Bronchial epithelial cell (primary cell): ENCODE results near the gene HMGCS2. TPM values are rescaled to one million over a fixed set of nuclear protein-coding genes. Genes with fewer than 3 reads are reported as not detected.
"Not testable (repeated sequence)": the region's sequence is repeated elsewhere in the genome, so short reads cannot be mapped to it uniquely, and the experiment has no call there.

Source experiments
- DNase-seq: peaks from one replicate; pipeline ENCODE4 v3.0.0-alpha.2; 2010; ENCODE audit warnings: low read depth
- FAIRE-seq: peaks from 2 replicates; lab custom pipeline; 2011; peaks lifted over from hg19 to GRCh38; lab: Jason Lieb, UNC
- H3K27me3 ChIP-seq: 2 replicates; pipeline ENCODE4 v1.5.1; 2011; ENCODE audit warnings: low read length; ENCODE audit not compliant: control insufficient read depth, insufficient read depth
- H3K36me3 ChIP-seq: 2 replicates; pipeline ENCODE4 v1.5.1; 2011; ENCODE audit warnings: low read length; ENCODE audit not compliant: control insufficient read depth, insufficient read depth
- H3K4me3 ChIP-seq: 2 replicates; pipeline ENCODE4 v1.5.1; 2011; ENCODE audit warnings: mild to moderate bottlenecking, low read depth, low read length, control low read depth
- CTCF ChIP-seq: IDR thresholded peaks from 2 replicates; pipeline ENCODE4 v1.5.1; 2011; ENCODE audit warnings: mild to moderate bottlenecking, moderate library complexity, low read length, control low read depth, inconsistent platforms; ENCODE audit not compliant: insufficient read depth, severe bottlenecking
- total RNA-seq: library from RNA; depleted of rRNA; stranded (reverse); fragments of >200 nt; gene quantifications from 2 replicates; pipeline ENCODE4 v1.2.1, GENCODE V29; 2014

HMGCS2 gene
- total RNA-seq, 1 donor from 2014 or later, result 0.26 TPM

- no peaks in the 10 kb centered on the region for H3K27me3 ChIP-seq
- no peaks in the 10 kb centered on the region for H3K36me3 ChIP-seq
- DNase-seq (peak; percentile 23), FAIRE-seq (no peak)
- H3K4me3 ChIP-seq, result no peak overlapping the region
- TF ChIP-seq CTCF, result no peak
Measured at GRCh38 chr1:119787776-119788175, 19.1 kb upstream of the HMGCS2 start.

GRCh38 chr1:119786473-119787050 lies 17.9 kb upstream of the HMGCS2 start:
- not testable (repeated sequence) for H3K4me3 ChIP-seq, H3K27me3 ChIP-seq, FAIRE-seq, H3K36me3 ChIP-seq
- DNase-seq, result peak; percentile 86

GRCh38 chr1:119786046-119786445 lies 17.3 kb upstream of the HMGCS2 start:
- H3K36me3 ChIP-seq, FAIRE-seq, H3K27me3 ChIP-seq, H3K4me3 ChIP-seq, DNase-seq: not testable (repeated sequence)

- DNase-seq (peak; percentile 55), FAIRE-seq (no peak)
- TF ChIP-seq CTCF, result no peak
- Histone ChIP-seq H3K36me3 (no peaks in the 10 kb centered on the region), H3K4me3 (no peak overlapping the region), H3K27me3 (no peaks in the 10 kb centered on the region)
Measured at GRCh38 chr1:119784191-119784781, 15.6 kb upstream of the HMGCS2 start.

- no peaks in the 10 kb centered on the region for H3K36me3 ChIP-seq
- no peak for FAIRE-seq
- peak; percentile 40 for DNase-seq
- H3K4me3 ChIP-seq, result no peak overlapping the region
- TF ChIP-seq CTCF, result no peak
- no peaks in the 10 kb centered on the region for H3K27me3 ChIP-seq
Measured at GRCh38 chr1:119783354-119784185, 14.9 kb upstream of the HMGCS2 start.

- no peaks in the 10 kb centered on the region for H3K27me3 ChIP-seq
- no peak overlapping the region for H3K4me3 ChIP-seq
- peak; percentile 83 for DNase-seq
- no peak for FAIRE-seq
- TF ChIP-seq CTCF, result no peak
- no peaks in the 10 kb centered on the region for H3K36me3 ChIP-seq
Measured at GRCh38 chr1:119782631-119783325, 14.1 kb upstream of the HMGCS2 start.
